Transverse colon (tissue), 4 donors: ENCODE measurements around the gene AKAP13. TPM values are rescaled to one million over a fixed set of nuclear protein-coding genes. Genes with fewer than 3 reads are reported as not detected.
A peak's percentile ranks its signal among the peaks of the same experiment; 100 is the strongest.

ENCODE experiments used
- DNase-seq: peaks from one replicate; pipeline ENCODE4 v3.0.0-alpha.2; 2019
- H3K27ac ChIP-seq, 4 donors: fragments of 200-600 bp; sonication (generic); 2 replicates each; pipeline ENCODE4 v1.5.1; 2016 to 2018; ENCODE audit warnings: inconsistent platforms in 4 of 4
- H3K27me3 ChIP-seq: fragments of 200-600 bp; sonication (generic); 2 replicates; pipeline ENCODE4 v1.5.1; 2017; ENCODE audit warnings: inconsistent platforms
- H3K36me3 ChIP-seq, 4 donors: fragments of 200-600 bp; sonication (generic); 2 replicates each; pipeline ENCODE4 v1.5.1; 2017 to 2019; ENCODE audit warnings: inconsistent platforms in 4 of 4
- H3K4me1 ChIP-seq, 4 donors: fragments of 200-600 bp; sonication (generic); 2 replicates each; pipeline ENCODE4 v1.5.1; 2017 to 2020; ENCODE audit warnings: inconsistent platforms in 4 of 4
- H3K4me3 ChIP-seq, 4 donors: fragments of 200-600 bp; sonication (generic); 1 replicate in 1 of 4; 2 replicates in 3 of 4; pipeline versions ENCODE4 v1.5.1 to v1.6.1; 2017 to 2019; ENCODE audit warnings: inconsistent platforms in 4 of 4
- H3K9me3 ChIP-seq, 2 donors: fragments of 200-600 bp; sonication (generic); 2 replicates each; pipeline ENCODE4 v1.5.1; 2017 to 2019; ENCODE audit warnings: inconsistent platforms in 2 of 2
- CTCF ChIP-seq, 5 experiments: fragments of 200-600 bp in 3 of 5; fragments of 450-650 bp in 2 of 5; sonication (generic) in 3 of 5; IDR thresholded peaks; 1 replicate in 2 of 5; 2 replicates in 3 of 5; pipeline ENCODE4 v1.5.1; 2016 to 2017; ENCODE audit warnings: antibody characterized with exemption in 5 of 5, inconsistent platforms in 3 of 5, mild to moderate bottlenecking in 2 of 5, moderate library complexity in 1 of 5
- EP300 ChIP-seq: sonication (generic); formaldehyde crosslinking; IDR thresholded peaks from one replicate; pipeline ENCODE4 v1.6.1; 2017; ENCODE audit warnings: antibody characterized with exemption, low read depth
- POLR2A ChIP-seq: fragments of 450-650 bp; IDR thresholded peaks from one replicate; pipeline ENCODE4 v1.6.1; 2016; ENCODE audit warnings: antibody characterized with exemption, mild to moderate bottlenecking, moderate library complexity
- POLR2AphosphoS5 ChIP-seq, 3 donors: sonication (generic); formaldehyde crosslinking; IDR thresholded peaks; one replicate each; pipeline ENCODE4 v1.6.1; 2016; ENCODE audit warnings: antibody characterized with exemption in 3 of 3
- WGBS, 2 donors: methylation state at CpG; one replicate each; pipeline ENCODE4 v1.1.5; 2018; ENCODE audit warnings: low coverage in 1 of 2; 5-methylcytosine and 5-hydroxymethylcytosine counted together
- in situ Hi-C, 4 donors: fragments of 200-750 bp; cut with MboI; loops; one replicate each; pipeline versions ENCODE4 v1.15.0 to v1.15.1; 2017; ENCODE audit warnings: low sequenced_read_pairs in 3 of 4, low pct_ligation_motif_present in 1 of 4, low pct_unique_long_range_greater_than_20kb in 1 of 4
- intact Hi-C: fragments of 100-400 bp; cut with DNase I; formaldehyde crosslinking; loops from one replicate; pipeline ENCODE4 v1.15.1; 2023; ENCODE audit warnings: low total_unique reads
- total RNA-seq, 4 donors: library from RNA; depleted of rRNA; stranded (reverse); fragments of >200 nt; gene quantifications; one replicate each; pipeline ENCODE4 v1.1.0, GENCODE V29; 2016

The AKAP13 gene
- total RNA-seq, 4 donors from 2014 or later = 206 to 291 (median 214) TPM

GRCh38 chr15:85620690-85621049 lies 240.3 kb downstream of the AKAP13 start:
- Histone ChIP-seq H3K27ac (peak overlapping the region; percentile 76 to 85 (median 82)), H3K27me3 (no peaks in the 10 kb centered on the region), H3K4me1 (peaks cover 8 to 85% (median 40%) of the 10 kb centered on the region in 4 donors), H3K4me3 (peak overlapping the region in 3 of 4 donors; percentile 18 to 49 (median 28)), H3K36me3 (no peaks in the 10 kb centered on the region), H3K9me3 (no peaks in the 10 kb centered on the region)
- TF ChIP-seq CTCF (IDR thresholded peaks at IDR 0.05) (no peak), EP300 (no peak), POLR2AphosphoS5 (IDR thresholded peaks at IDR 0.05) (peak; percentile 63 to 72 (median 64)), POLR2A (peak; percentile 61)
- 0 to 76% methylated on average over 1 to 3 of the region's 3 CpGs for WGBS, 2 donors
- DNase-seq = no peak
- intact Hi-C loops = no loop called here
- in situ Hi-C loops = no loop called here

- H3K27ac ChIP-seq = peak overlapping the region; percentile 76 to 85 (median 82)
- no peaks in the 10 kb centered on the region for H3K9me3 ChIP-seq
- H3K4me1 ChIP-seq = peaks cover 12 to 85% (median 42%) of the 10 kb centered on the region in 4 donors
- TF ChIP-seq POLR2AphosphoS5 (IDR thresholded peaks at IDR 0.05) (no peak), CTCF (IDR thresholded peaks at IDR 0.05) (no peak), POLR2A (no peak), EP300 (no peak)
- intact Hi-C loops (no loop called here), in situ Hi-C loops (no loop called here)
- WGBS, 2 donors = 61 to 65% methylated on average over 4 of the region's 4 CpGs
- peak overlapping the region in 3 of 4 donors; percentile 18 to 49 (median 28) for H3K4me3 ChIP-seq
- no peaks in the 10 kb centered on the region for H3K27me3 ChIP-seq
- H3K36me3 ChIP-seq = no peaks in the 10 kb centered on the region
- DNase-seq = no peak
These were observed 240.7 kb downstream of the AKAP13 start for GRCh38 chr15:85621094-85621493.

GRCh38 chr15:85622221-85622831 lies 241.9 kb downstream of the AKAP13 start:
- no peaks in the 10 kb centered on the region for H3K36me3 ChIP-seq
- H3K4me1 ChIP-seq = peaks cover 20 to 85% (median 45%) of the 10 kb centered on the region in 4 donors
- H3K27ac ChIP-seq = peak overlapping the region; percentile 76 to 85 (median 82)
- in situ Hi-C loops = no loop called here
- DNase-seq = no peak
- no peak for TF ChIP-seq EP300
- no peak for TF ChIP-seq POLR2A
- TF ChIP-seq POLR2AphosphoS5 (IDR thresholded peaks at IDR 0.05) = peak in 1 of 3 donors; percentile 22
- TF ChIP-seq CTCF (IDR thresholded peaks at IDR 0.05) = no peak
- H3K9me3 ChIP-seq = no peaks in the 10 kb centered on the region
- no peaks in the 10 kb centered on the region for H3K27me3 ChIP-seq
- peak overlapping the region in 3 of 4 donors; percentile 13 to 49 (median 18) for H3K4me3 ChIP-seq
- 74 to 79% methylated on average over 4 to 6 of the region's 6 CpGs for WGBS, 2 donors
- intact Hi-C loops = no loop called here

- TF ChIP-seq POLR2AphosphoS5 (IDR thresholded peaks at IDR 0.05) (peak in 1 of 3 donors; percentile 14), POLR2A (no peak)
- no peaks in the 10 kb centered on the region for H3K9me3 ChIP-seq
- peak overlapping the region in 1 of 4 donors; percentile 49 for H3K4me3 ChIP-seq
- intact Hi-C loops = no loop called here
- DNase-seq = no peak
- 75 to 88% methylated on average over 3 to 5 of the region's 5 CpGs for WGBS, 2 donors
- in situ Hi-C loops = no loop called here
- no peaks in the 10 kb centered on the region for H3K27me3 ChIP-seq
- peak overlapping the region; percentile 76 to 85 (median 82) for H3K27ac ChIP-seq
- no peaks in the 10 kb centered on the region for H3K36me3 ChIP-seq
- peaks cover 24 to 85% (median 44%) of the 10 kb centered on the region in 4 donors for H3K4me1 ChIP-seq
These were observed 243.1 kb downstream of the AKAP13 start for GRCh38 chr15:85623315-85624049.
